Hepatocyte (in vitro differentiated cells): ENCODE data around the gene PTRHD1. TPM values are rescaled to one million over a fixed set of nuclear protein-coding genes. Genes with fewer than 3 reads are reported as not detected.

Experiments used
- DNase-seq: peaks from one replicate; pipeline ENCODE4 v3.0.0-alpha.2; 2016; ENCODE audit warnings: low spot score
- H2AFZ ChIP-seq: fragments of 200-600 bp; sonication (generic); 2 replicates; pipeline ENCODE4 v1.6.0; 2016; ENCODE audit warnings: antibody characterized with exemption, mild to moderate bottlenecking
- H3K27ac ChIP-seq: fragments of 200-600 bp; sonication (generic); 2 replicates; pipeline ENCODE4 v1.5.1; 2016; ENCODE audit warnings: mild to moderate bottlenecking
- H3K27me3 ChIP-seq: fragments of 200-600 bp; sonication (generic); 2 replicates; pipeline ENCODE4 v1.6.1; 2016
- H3K36me3 ChIP-seq: fragments of 200-600 bp; sonication (generic); replicated peaks from 2 replicates; pipeline ENCODE4 v1.5.1; 2016; ENCODE audit warnings: low read depth; ENCODE audit not compliant: insufficient read depth
- H3K4me1 ChIP-seq: fragments of 200-600 bp; sonication (generic); 2 replicates; pipeline ENCODE4 v1.5.1; 2016; ENCODE audit warnings: mild to moderate bottlenecking, moderate library complexity; ENCODE audit not compliant: insufficient read depth
- H3K4me2 ChIP-seq: fragments of 200-600 bp; sonication (generic); 2 replicates; pipeline ENCODE4 v1.6.0; 2016
- H3K4me3 ChIP-seq: fragments of 200-600 bp; sonication (generic); 2 replicates; pipeline ENCODE4 v1.5.1; 2016; ENCODE audit warnings: mild to moderate bottlenecking
- H3K79me2 ChIP-seq: fragments of 200-600 bp; sonication (generic); 2 replicates; pipeline ENCODE4 v1.6.0; 2017; ENCODE audit warnings: mild to moderate bottlenecking
- H3K9me2 ChIP-seq: fragments of 200-600 bp; sonication (generic); replicated peaks from 2 replicates; pipeline ENCODE4 v1.6.0; 2017; ENCODE audit warnings: mild to moderate bottlenecking; ENCODE audit not compliant: insufficient read depth
- H3K9me3 ChIP-seq: fragments of 200-600 bp; sonication (generic); 2 replicates; pipeline ENCODE4 v1.5.1; 2016; ENCODE audit warnings: low read depth, mild to moderate bottlenecking
- H4K20me1 ChIP-seq: fragments of 200-600 bp; sonication (generic); 2 replicates; pipeline ENCODE4 v1.6.0; 2016; ENCODE audit warnings: mild to moderate bottlenecking; ENCODE audit not compliant: insufficient read depth, poor library complexity, severe bottlenecking
- EZH2 ChIP-seq: fragments of 200-600 bp; sonication (generic); IDR thresholded peaks from 2 replicates; pipeline ENCODE4 v1.6.1; 2016; ENCODE audit warnings: antibody characterized with exemption, mild to moderate bottlenecking, borderline replicate concordance
- EZH2phosphoT487 ChIP-seq: fragments of 200-600 bp; sonication (generic); IDR thresholded peaks from one replicate; pipeline ENCODE4 v1.6.1; 2018; ENCODE audit warnings: antibody characterized with exemption, mild to moderate bottlenecking, low read depth, moderate library complexity; ENCODE audit not compliant: unreplicated experiment, severe bottlenecking
- WGBS: methylation state at CpG from one replicate; pipeline ENCODE4 v1.1.6; 2016; ENCODE audit warnings: low lambda C conversion rate; ENCODE audit errors: missing lambda C conversion rate; 5-methylcytosine and 5-hydroxymethylcytosine counted together
- polyA plus RNA-seq: library from polyadenylated mRNA; unstranded; fragments of >200 nt; fragmentation: Nextera tagmentation; extraction: Ambion mirVana; gene quantifications from 2 replicates; pipeline ENCODE4 v1.2.1, GENCODE V29; 2016
- total RNA-seq: library from RNA; depleted of rRNA; stranded (reverse); fragments of >200 nt; gene quantifications from 2 replicates; pipeline ENCODE4 v1.2.3, GENCODE V29; 2014
- TF ChIP-seq, protein P1 (sequence below): fragments of 200-600 bp; sonication (generic); IDR thresholded peaks from 2 replicates; pipeline ENCODE4 v1.5.1; 2016; ENCODE audit warnings: antibody characterized with exemption, mild to moderate bottlenecking; ENCODE audit not compliant: poor library complexity

The PTRHD1 gene
- total and polyA plus RNA-seq, 2 experiments from 2014 or later, result 47.8 to 61.1 TPM

DNA sequence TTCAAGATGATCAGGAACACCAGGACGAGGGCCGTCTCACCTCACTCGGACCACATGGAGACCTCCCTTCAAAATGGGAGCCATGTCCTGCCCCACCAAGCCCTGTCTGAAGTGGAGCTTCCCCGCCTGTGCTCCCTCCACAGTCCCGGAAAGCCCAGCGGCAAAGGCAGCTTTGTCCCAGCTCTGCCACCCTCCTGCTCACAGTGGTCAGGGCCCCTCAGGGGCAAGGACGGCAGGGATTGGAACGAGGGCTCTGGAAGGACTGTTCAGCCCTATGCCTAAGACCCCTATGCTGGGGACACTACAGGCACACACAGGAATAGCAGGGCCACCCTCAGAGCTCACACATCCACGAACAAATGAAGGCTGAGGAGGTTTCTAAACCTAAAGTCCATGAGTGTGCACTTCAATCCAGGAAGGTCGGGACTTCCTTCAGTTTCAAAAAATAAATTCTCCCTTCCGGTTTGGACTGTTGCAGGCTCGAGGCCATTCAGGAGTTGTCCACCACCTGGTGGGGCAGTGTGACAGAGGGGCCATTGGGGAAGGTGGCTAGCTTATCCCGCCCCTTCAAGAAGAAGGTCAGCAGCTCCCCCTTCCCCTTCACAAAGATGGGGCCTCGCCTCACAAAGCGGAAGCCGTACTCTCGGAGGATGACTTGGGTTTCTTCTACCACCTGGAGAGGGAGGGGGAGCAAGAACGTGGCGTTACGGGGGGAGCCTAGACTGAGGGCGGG is 26.4 kb upstream of the PTRHD1 start:
- H3K36me3 ChIP-seq, result no peaks in the 10 kb centered on the region
- TF ChIP-seq EZH2phosphoT487 (no peak), EZH2 (no peak)
- TF ChIP-seq, protein P1, sequence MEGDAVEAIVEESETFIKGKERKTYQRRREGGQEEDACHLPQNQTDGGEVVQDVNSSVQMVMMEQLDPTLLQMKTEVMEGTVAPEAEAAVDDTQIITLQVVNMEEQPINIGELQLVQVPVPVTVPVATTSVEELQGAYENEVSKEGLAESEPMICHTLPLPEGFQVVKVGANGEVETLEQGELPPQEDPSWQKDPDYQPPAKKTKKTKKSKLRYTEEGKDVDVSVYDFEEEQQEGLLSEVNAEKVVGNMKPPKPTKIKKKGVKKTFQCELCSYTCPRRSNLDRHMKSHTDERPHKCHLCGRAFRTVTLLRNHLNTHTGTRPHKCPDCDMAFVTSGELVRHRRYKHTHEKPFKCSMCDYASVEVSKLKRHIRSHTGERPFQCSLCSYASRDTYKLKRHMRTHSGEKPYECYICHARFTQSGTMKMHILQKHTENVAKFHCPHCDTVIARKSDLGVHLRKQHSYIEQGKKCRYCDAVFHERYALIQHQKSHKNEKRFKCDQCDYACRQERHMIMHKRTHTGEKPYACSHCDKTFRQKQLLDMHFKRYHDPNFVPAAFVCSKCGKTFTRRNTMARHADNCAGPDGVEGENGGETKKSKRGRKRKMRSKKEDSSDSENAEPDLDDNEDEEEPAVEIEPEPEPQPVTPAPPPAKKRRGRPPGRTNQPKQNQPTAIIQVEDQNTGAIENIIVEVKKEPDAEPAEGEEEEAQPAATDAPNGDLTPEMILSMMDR, result no peak
- H3K9me3 ChIP-seq, result no peaks in the 10 kb centered on the region
- no peaks in the 10 kb centered on the region for H3K4me1 ChIP-seq
- no peaks in the 10 kb centered on the region for H3K9me2 ChIP-seq
- H3K27me3 ChIP-seq, result no peaks in the 10 kb centered on the region
- H3K79me2 ChIP-seq, result no peaks in the 10 kb centered on the region
- no peak for DNase-seq
- H3K27ac ChIP-seq, result no peak overlapping the region
- no peak overlapping the region for H3K4me2 ChIP-seq
- WGBS, result 92% methylated on average over 19 of the region's 21 CpGs
- H2AFZ ChIP-seq, result no peak overlapping the region
- H3K4me3 ChIP-seq, result no peak overlapping the region
- no peaks in the 10 kb centered on the region for H4K20me1 ChIP-seq

DNA sequence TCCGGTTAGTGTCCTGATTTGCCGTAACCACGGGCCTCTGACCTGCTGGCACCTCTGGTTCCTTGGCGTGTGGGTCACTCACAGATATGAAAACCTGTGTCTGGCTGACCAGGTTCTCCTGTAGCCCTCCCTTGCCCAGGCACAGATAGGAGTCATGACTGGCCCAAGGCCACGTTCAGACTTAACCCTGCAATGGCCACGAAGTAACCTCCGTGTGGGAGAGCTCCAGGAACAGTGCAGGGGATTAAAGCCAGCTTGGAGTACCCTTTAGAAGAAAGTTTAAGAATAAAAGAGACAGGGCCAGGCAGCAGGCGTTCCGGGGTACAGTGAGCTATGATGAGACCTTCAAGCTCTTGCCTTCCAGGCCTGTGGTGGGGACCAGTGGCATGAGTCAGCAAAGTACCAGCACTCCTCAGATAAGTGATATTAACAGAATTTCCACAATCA is 25.6 kb upstream of the PTRHD1 start:
- Histone ChIP-seq H3K4me3 (no peak overlapping the region), H3K79me2 (peaks cover 1% of the 10 kb centered on the region), H3K27me3 (no peaks in the 10 kb centered on the region), H3K4me2 (no peak overlapping the region), H4K20me1 (no peaks in the 10 kb centered on the region), H3K27ac (no peak overlapping the region), H3K9me2 (no peaks in the 10 kb centered on the region), H3K4me1 (no peaks in the 10 kb centered on the region), H3K9me3 (no peaks in the 10 kb centered on the region), H3K36me3 (no peaks in the 10 kb centered on the region), H2AFZ (no peak overlapping the region)
- 73% methylated on average over 9 of the region's 9 CpGs for WGBS
- no peak for TF ChIP-seq EZH2
- no peak for TF ChIP-seq EZH2phosphoT487
- TF ChIP-seq, protein P1, result no peak
- DNase-seq, result no peak

DNA sequence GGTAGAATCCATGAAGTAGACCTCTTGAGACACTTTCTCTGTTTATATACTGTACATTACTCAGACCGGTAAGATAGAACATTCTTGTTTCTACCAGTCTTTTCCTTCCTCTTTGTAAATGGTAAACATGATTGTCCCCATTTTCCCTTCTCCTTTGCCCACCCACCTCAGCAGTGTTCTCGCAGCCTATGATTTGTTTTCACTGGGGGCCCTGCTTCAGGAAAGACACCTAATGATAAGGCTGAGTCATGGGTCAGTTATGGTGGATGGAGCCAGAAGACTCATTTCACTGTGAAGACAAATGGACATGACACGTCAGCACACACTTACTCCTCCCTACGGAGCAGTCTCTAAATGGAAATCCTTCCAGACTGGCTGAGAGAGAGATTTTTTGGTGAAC is 23.7 kb upstream of the PTRHD1 start:
- no peaks in the 10 kb centered on the region for H3K4me1 ChIP-seq
- H3K36me3 ChIP-seq, result no peaks in the 10 kb centered on the region
- H3K79me2 ChIP-seq, result peaks cover 20% of the 10 kb centered on the region
- peak overlapping the region; percentile 58 for H3K27ac ChIP-seq
- WGBS, result 68% methylated on average over 4 of the region's 4 CpGs
- no peak overlapping the region for H2AFZ ChIP-seq
- no peak overlapping the region for H3K4me2 ChIP-seq
- TF ChIP-seq, protein P1, result no peak
- TF ChIP-seq EZH2phosphoT487 (no peak), EZH2 (no peak)
- no peak overlapping the region for H3K4me3 ChIP-seq
- no peaks in the 10 kb centered on the region for H3K27me3 ChIP-seq
- no peak for DNase-seq
- H4K20me1 ChIP-seq, result no peaks in the 10 kb centered on the region
- no peaks in the 10 kb centered on the region for H3K9me2 ChIP-seq
- no peaks in the 10 kb centered on the region for H3K9me3 ChIP-seq
